GM12864 (cell line): ENCODE data around the gene OTUD7B.

Source experiments
- DNase-seq: peaks from one replicate; pipeline ENCODE4 v3.0.0-alpha.2; 2011; ENCODE audit warnings: low read depth
- H3K4me3 ChIP-seq: 2 replicates; pipeline ENCODE4 v1.5.1; 2011; ENCODE audit warnings: mild to moderate bottlenecking, low read depth, low read length, control low read depth
- TF ChIP-seq, protein P1 (sequence below): IDR thresholded peaks from 2 replicates; pipeline ENCODE4 v1.5.1; 2011; ENCODE audit warnings: low read depth, mild to moderate bottlenecking, moderate library complexity, low read length, control low read depth, inconsistent platforms; ENCODE audit errors: missing control alignments

The OTUD7B gene

DNA sequence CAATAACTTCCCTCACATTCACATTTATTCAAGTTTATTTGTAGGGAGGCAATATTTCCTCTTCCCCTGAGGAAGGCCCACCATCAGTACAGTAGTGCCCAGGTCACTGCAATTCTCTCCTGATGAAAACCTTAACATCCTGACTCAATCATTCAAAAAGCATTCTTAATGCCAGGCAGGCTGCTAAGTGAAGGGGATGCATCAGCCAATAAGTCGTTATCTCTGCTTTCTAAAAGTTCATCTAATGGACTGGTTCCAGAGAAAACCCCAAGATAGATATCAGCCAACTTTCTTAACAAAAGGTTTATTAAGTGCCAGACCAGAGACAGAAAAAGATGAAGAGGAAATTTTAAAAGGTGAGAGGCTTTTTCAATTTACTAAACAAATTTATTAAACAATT is 17.3 kb downstream of the OTUD7B start:
- TF ChIP-seq, protein P1, sequence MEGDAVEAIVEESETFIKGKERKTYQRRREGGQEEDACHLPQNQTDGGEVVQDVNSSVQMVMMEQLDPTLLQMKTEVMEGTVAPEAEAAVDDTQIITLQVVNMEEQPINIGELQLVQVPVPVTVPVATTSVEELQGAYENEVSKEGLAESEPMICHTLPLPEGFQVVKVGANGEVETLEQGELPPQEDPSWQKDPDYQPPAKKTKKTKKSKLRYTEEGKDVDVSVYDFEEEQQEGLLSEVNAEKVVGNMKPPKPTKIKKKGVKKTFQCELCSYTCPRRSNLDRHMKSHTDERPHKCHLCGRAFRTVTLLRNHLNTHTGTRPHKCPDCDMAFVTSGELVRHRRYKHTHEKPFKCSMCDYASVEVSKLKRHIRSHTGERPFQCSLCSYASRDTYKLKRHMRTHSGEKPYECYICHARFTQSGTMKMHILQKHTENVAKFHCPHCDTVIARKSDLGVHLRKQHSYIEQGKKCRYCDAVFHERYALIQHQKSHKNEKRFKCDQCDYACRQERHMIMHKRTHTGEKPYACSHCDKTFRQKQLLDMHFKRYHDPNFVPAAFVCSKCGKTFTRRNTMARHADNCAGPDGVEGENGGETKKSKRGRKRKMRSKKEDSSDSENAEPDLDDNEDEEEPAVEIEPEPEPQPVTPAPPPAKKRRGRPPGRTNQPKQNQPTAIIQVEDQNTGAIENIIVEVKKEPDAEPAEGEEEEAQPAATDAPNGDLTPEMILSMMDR = no peak
- no peak overlapping the region for H3K4me3 ChIP-seq
- DNase-seq = no peak

DNA sequence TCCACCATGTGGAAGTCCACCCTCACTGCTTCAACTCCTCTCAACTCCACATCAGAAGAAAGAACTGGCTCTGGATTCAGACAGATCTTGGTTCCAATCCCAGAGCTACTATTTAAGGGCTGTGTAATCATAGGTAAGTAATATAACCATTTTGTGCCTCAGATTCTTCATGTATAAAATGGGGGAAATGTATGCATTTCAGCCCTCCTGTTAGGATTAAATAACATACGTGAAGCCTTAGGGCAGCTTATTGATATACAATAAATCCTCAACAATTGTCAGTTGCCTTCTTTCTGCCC is 23.3 kb downstream of the OTUD7B start:
- no peak overlapping the region for H3K4me3 ChIP-seq
- no peak for DNase-seq
- TF ChIP-seq, protein P1 = no peak

DNA sequence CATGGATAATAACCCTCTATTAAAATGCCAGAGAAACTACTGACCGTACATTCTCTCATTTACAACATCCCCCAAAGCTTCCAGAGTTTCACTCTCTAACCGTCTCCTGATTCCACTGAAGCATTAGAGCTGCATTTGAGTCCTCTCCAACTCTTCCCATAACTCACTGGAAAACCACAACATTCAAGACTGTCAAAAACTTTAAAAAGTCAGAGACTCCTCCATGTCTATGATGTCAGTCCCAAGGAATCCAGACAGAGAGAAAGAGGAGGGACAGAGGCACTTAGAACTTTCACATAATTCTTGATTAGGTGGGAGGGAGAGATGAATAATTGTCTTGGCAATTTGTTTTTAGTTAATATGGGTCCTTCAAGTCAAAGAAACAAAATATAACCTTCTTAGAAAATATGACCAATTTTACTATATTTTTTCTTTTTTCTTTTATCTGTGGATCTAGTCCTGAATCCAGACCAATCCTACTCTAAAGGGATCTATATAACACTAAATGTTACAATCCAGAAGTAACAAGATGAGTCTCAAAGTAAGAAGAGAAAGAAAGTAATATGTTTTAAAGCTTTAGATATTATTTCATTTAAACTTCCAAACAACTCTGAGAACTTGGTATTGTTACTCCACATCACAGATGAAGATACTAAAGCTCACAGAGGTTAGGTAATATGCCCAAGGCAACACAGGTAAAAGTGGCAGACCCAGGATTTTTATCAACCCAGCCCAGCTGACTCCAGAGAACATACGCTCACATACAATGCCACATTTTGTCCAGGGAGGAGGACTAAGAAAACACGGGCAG is 23.8 kb downstream of the OTUD7B start:
- H3K4me3 ChIP-seq = no peak overlapping the region
- no peak for DNase-seq
- TF ChIP-seq, protein P1 = no peak

DNA sequence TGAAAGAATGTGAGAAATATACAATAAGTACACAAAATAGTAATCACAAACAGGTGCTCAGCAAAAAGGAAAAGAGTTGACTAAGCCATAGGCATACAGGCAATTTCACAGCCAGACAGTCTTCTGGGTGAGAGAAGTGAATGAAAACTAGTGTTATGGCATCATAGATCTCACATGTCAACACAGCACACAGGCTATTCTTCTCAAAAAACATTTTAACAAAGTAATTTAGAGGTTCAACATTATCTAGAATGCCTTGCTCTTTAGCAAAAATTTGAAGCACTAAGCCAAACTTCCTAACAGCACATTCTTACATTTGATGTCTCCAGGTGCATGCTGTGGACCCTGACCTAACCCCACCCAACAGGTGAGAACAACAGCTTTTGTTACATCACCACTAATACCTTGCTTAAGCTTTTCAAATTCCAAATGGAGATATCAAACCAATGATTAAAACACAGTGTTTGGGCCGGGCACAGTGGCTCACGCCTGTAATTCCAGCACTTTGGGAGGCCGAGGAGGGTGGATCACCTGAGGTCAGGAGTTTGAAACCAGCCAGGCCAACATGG is 30.5 kb downstream of the OTUD7B start:
- TF ChIP-seq, protein P1 = no peak
- DNase-seq = no peak
- no peak overlapping the region for H3K4me3 ChIP-seq

DNA sequence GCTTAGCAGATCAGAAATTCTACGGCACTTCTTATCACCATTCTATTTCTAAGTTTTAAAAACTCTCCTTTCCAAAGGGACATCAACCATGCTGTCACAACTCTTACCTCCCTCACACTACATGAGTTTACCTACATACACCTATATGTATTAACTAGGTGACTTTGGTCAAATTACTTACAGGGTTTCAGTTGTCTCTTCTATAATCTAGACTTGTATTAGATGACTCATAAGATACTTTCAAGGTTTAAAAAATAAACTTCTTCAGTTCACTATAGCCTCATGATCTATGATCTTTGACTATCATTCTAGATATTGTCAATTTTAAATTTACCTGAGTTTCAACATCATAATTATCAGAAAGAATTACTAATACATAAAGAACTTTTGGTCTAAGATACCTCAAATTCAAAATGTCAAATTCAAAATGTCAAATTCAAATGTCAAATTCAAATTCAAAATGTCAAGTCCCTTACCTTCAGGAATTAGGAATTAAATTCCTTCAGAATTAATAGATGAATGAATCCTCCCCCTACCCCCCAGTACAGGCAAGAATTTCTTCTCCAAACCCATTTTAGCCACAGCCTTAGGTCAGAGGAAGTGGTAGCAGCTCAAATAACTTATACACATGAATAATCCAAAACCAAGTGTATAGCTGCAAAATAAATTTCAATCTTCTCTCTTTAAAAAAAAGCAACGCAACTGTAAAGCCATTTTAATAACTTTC is 31.1 kb downstream of the OTUD7B start:
- no peak for DNase-seq
- TF ChIP-seq, protein P1 = no peak

DNA sequence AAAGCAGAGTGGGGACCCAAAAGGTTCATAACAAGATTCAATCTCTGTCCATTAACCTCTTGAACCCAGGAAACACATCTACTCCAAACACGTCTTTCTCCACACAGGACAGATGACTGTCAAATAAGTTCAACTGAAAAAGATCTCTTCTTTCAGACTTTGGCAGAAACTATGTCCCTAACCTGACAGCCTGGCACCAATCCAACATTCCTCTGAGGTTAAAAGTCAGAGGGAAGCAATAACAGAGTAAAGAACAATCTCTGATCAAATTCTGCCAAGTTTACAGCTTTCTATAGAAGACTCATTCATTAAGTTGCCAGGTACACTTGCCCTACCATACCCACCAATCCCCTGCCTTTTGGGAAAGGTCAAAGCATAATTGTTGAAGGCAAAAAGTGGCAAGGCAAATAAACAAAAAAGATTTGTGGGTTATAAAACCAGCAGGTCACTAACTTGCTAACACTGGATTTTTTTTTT is 31.9 kb downstream of the OTUD7B start:
- no peak for DNase-seq
- H3K4me3 ChIP-seq = no peak overlapping the region
- TF ChIP-seq, protein P1 = no peak

More for the DNA sequence above, 31.1 kb downstream of the OTUD7B start:
- no peak overlapping the region for H3K4me3 ChIP-seq
